A204.1 (cell line): ENCODE measurements around the gene SIPA1L2.

Source experiments
- FAIRE-seq: peaks from 2 replicates; lab custom pipeline; 2012; peaks lifted over from hg19 to GRCh38; lab: Jason Lieb, UNC

The SIPA1L2 gene

DNA sequence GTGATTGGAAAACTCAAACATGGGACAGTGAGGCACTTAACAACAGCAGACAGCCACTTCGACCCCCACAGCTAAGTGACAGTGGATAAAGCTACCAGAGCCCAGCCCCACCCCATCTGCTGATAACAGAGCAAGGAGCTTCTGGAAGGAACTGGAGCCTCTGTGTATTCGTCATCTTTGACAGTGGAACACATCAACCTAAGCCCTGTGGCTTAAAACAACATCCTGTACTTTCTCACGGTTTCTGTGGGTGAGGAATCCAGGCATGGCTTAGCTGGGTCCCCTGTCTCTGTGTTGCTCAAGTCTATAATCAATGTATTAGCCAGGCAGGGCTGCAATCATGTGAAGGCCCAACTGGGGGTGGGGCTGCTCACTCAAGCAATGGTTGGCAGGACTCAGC, 18.4 kb upstream of the SIPA1L2 start:
- no peak for FAIRE-seq

DNA sequence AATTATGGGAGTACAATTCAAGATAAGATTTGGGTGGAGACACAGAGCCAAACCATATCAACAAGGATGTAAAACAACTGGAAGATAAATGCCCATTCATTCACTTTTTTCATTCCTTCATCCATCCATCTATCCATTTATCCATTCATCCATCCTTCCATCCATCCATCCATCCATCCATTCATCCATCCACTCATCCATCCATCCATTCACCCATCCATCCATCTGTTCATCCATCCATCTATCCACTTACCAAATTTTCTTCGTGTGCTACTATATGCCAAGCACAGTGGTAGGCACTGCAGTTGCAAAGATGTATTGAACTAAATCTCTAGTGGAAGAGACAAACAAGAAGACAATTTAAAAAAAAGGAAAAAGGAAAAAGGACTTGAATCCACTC, 14.3 kb upstream of the SIPA1L2 start:
- FAIRE-seq: no peak

DNA sequence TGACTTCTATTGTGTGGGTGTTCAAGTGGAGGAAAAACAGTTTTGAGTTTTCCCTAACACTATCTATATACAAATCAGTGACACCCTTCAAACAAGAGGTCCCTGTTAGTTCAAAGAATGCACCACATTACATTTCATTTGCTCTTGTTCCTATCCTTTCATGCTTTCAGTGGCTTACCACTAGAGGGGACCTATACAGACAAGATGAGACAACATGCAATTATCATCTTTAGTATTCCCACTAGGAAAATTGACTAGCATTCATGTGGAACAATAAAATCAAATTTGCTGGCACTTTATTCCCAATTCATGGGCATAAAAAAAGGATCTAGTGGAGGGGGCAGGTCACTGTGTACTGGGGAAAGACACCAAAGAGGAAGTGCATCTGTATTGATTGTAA, 13.3 kb upstream of the SIPA1L2 start:
- no peak for FAIRE-seq

DNA sequence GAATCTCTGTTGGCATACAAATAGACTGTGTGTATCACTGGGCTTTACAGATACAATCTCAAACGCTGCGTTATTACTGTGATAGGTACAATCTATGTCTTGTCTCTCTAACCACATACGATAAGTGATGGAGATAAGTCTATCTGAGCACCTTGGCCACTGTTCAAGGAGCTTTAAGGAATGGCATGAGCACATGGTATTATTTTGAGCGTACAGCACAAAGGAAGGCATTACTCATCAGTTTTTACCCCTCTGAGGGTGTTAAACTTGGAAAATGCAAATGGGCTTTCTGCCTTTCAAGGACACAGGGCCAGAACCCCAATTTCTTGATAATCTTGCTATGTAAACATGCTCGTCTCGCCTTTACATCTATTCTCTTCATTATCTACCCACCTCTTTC, 11.6 kb upstream of the SIPA1L2 start:
- no peak for FAIRE-seq

DNA sequence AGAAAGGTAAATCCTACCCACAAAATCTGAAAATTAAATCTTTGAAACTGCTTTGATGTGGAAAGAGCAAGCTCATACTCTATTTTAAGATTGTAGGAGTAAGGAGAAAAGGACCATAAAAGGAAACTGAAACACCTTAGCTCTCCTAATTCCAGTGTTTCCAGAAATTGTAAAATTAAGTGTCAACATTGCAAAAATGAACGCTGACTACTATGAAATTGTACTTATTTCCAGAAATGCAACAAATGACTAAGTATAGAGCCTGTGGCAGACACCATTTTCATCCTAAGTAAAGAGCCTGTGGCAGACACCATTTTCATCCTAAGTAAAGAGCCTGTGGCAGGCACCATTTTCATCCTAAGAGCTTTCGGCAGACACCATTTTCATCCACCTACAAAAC, 6.9 kb upstream of the SIPA1L2 start:
- no peak for FAIRE-seq

DNA sequence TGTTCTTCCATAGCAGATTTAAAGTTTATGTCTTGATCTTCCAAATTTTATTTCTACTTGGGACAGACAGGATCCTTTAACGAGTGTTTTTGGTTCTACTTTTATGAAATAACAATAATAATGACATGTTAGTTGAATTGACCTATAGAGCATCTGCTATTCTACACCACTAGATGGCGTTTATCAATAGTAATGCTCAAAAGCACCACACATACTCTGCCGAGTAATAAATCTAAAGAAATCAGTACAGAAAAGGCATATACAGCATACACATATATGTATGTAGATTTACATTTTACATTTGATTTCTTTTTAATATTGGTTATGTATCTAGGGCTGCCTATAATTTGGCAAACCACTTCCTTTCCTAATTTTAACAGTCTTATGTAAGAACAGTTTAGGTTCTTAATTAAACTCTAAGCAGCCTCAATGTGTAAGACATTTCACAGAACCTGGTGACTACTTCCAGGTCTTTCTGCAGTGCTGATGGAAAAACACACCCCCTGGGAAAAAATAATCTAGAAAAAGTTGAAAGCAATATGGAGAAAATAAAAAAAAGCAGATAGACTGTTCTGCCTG, 5.9 kb upstream of the SIPA1L2 start:
- FAIRE-seq: peak; percentile 96

DNA sequence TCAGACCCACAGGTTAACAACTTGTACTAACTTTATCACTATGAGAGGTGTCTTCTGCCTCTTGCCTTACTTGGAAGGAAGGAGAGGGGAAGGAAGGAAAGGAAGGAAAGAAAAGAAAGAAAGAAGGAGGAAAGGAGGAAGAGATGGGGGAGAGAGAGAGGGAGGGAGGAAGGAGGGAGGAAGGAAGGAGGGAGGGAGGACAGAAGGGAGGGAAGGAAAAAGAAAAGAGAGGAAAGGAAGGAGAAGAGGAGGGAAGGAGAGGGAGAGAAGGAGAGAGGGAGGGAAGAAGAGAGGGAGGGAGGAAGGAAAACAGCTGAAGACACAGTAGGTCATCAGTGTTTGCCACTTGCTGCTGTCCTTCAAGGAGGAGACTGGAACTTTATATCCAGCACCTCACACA, 5.3 kb upstream of the SIPA1L2 start:
- FAIRE-seq: no peak

DNA sequence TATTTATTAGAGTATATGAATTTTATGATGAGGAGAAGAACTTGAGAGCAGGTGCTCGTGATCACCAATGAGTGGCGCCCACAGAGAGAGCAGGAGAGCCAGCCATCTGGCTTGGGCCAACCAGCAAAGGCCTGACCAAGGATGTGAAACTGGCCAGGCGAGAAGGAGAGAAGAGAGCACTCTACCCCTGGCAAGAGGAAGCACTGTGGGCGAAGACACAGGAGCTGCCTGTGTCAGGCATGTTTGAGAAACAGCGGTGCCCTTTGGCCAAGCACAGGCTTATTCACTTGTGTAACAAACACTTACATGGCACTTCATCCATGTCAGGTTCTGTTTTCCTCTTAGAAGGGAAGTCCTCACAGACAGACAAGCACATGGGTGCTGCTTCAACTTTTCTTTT, 4.2 kb upstream of the SIPA1L2 start:
- FAIRE-seq: no peak

DNA sequence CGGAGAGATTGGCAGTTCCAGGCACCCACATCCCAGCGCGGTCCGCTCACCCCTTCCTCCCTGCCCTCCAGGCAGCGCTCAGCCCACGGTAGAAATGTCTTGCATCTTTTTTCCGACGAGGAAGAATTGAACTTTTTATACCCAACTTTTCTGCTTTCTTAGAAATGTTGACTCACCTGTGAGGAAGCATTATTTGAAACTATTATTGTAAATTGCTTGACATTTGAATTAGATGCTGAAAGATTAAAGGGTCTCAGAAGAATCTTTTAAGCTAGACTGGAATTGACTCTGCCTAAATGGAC, 912 bp upstream of the SIPA1L2 start:
- FAIRE-seq: no peak

DNA sequence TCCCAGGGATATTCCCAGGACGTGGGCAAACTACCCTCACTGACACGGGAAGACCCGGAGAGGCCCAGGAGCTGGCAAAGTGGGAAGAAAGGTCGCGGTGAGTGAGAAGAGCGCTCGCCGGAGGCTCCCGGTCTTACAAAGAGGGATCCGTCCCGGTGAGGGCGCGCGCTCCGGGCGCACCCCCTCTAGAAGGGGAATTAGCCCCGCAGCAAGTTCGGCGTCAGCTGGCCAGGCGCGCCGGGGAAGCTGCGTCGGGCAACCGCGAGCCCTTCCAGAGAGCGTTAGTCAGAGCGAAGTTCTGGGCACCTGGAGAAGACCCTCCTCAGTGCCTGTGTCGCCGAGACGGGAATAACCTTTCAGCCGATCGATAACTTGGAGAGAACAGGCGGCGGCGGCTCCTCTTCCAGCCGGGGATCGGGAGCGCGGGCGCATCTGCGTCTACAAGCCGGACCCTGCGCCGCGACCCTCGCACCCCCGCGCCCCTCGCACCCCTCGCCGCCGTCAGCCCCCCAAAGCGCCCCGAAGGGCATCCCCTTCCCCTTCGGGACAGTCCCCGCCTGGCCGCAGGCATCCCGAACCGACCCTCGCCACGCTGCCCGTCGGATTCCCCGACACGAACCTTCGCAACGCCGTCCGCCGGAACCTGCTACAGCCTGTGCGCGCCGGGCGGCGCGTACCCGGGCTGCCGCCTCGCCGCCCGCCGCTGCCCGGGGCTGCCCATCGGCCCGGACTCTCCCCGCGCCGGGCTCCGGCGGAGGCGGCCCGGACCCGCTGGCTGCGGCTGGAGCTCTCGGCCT, 485 bp downstream of the SIPA1L2 start:
- FAIRE-seq: no peak

DNA sequence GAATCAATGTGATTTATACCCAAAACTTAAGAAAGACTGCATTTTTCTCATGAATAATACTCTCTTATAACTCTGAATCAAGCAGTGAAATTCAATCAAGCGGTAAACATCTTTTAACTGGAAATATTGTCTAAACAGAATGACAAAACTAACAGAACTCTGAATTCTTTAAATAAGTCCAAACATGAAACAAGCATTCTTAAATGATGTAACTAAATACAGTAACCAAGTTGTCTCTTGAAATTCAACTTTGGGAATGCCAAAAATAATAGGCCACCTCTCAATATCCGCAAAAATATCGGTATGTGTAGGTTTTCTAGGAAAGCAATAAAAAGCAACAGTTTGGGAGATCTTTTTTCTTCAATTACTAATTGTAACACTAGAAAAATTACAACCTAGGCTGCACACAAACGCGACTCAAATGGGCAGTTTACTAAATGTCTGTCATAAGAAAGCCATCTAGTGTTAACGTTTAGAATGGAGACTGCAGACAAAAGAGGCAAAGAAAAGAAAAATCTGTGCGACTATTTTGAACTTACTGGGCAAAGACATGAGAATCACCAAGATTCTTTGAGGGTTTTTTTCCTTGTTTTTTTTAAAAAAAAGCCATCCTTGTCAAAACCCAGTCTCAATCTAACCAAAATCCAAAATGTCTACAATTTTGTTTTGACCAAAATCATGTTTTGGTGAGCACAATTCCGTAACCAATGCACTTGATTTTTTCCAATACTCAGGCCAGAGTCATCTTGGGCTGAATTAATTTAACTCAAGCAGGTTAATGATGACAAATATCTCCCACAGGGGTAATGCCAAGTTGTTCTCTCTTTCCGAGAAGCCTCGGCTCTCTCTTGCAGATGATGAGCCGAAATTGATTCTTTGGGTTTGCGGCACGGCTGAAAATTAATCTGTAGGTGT, 1.3 kb downstream of the SIPA1L2 start:
- FAIRE-seq: no peak

DNA sequence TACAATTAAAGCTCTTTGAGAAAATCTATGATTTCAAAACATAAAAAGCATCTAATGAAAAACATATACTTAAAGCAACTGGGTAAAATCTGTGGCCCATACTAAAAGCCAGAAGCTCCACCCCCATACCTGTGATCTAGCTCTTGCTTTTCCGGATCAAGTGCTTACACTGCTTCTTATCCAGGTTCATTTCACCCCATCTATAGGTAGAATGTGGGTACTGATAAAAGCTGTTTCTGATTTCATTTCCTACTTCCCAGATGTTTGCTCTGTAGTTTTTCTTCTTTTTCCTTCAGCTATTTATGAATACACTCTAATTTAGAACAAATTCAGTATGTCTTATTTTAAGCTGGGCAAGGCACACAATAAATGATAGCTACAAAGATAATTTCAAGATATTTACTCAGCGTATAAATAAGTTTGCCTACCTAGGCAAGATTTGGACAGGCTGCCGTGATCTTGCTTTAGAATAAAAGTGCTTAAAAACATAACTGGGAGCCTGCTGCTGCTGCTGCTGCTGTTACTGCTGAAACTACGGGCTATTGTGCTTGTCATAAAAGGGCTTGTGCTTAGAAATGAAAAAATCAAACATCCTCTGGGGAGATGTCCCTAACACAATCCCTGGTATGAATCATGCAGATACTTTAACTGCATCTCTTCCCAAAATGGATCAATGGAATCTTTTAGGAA, 2.1 kb downstream of the SIPA1L2 start:
- no peak for FAIRE-seq

DNA sequence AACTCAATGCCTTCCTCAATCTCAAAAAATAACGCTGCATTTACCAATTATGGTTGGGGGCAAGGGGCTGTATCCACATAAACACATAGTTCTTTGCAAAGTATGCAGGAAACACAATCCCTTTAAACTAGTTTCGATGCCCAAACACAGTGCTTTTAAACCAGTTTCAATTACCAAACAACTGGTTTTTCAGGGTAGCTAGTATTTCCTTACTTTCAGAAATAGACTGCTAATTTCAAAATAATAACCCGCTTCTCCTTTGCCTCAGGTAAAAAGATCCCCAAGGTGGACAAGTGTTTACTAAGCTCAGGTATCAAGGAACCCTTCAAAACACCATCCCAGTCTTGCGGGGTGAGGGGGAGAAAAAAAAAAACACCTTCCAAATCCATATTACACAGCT, 2.8 kb downstream of the SIPA1L2 start:
- FAIRE-seq: no peak

DNA sequence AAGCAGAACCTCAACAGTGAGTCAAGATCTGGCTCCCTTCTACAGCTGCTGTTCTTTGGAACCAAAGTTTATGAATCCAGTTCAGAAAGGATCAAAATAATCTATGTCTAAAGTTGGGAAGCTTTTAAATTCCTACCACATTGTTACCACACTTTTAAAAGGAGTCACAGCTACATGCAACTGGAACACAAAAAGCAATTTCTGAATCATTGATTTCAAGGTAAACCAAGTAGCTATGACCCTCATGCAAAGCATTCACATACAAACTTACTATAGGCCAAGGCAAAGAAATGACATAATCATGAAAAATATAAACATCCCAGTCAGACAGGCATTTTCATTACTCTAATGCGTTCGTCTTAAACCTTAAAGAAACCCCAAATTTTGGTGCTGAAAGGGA, 3.5 kb downstream of the SIPA1L2 start:
- no peak for FAIRE-seq

DNA sequence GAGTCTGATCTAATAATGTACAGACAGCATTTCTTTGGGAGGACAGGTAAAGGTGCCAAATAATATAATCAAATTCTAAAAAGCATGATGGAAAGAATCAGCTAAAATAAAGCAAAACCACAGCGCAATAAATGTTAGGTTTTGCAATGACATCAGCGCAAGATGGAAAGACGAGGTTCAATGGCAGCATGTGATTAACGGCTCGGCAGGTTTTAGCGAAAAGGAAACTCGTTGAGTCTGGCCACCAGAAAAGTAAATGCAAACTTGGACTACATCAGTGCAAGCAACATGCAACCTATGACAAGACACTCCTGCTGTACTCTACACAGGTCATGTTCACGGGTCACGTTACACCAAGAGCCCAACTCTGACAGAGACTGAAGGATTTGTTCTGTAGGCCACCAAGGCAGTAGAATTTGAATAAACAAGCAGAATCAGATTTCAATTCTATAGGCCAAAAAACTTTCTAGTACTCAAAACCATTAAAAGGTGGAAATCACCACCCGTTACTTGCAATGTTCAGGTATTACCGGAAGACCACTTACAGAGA, 4.5 kb downstream of the SIPA1L2 start:
- no peak for FAIRE-seq

DNA sequence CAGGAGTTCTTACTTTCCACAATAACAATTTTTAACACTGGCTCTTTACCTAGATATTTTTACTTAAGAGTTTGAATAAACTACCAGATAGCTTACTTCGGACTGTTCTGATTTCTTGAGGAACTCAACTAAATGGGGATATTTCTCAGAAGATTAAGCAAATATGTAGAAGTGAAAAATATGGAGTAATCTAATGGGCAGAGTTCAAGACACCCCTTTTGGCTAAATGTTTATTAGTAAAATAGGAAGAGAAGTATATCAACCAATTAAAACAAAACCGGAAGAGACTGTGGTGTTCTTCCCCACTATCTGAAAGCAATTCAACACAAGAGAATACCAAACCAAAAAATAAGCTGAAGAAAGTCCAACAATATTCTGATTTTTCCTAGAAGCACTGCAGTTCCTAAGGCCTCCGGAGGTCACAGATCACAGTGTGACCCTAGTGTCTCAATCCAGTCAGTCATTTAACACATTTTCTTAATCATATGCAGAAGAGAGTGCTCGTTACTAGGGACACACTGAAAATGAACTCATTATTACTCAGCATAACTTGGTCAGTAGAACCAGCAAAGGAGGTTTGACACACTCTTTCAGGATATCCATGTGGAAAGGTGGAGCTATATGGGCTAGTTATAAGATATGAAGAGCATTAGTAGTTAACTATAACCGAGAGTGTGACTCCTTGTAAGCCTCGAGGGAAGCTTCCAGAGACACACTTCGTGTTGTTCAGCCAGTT, 5.2 kb downstream of the SIPA1L2 start:
- no peak for FAIRE-seq

DNA sequence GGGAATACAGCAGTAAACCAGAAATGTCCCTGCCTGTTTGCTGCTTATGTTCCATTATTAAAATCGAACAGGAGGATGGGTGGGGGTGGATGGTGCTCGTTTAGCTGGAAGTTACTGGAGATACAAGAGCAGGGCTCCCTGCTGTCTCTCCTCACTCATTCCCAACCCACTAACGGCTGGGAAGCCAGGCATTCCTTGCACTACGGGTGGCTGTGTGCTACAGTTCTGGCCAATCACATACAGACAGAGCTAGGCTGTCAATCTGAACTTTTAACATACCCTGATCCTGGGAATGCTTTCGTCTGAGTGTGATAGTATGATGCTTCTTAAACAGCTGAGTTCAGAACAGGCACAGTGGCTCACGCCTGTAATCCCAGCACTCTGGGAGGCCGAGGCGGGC, 7.0 kb downstream of the SIPA1L2 start:
- no peak for FAIRE-seq

DNA sequence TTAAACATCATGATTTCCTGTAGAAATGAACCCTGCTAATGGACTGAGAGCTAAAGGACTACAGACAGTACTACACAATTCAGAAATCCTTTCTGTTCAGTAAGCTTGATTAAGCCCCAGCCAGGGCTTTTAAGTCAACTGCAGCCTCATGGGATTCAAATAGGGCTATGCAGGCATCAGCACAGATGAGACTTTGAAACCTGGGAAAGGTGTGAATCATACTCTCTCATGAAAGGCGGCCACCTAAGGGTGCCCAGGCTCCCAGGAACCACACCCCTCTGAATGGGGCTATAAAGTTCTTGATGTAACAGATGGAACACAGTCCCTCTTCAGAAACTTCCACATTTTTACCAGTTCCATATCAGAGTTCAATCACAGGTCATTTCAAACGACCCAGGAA, 7.6 kb downstream of the SIPA1L2 start:
- FAIRE-seq: no peak

DNA sequence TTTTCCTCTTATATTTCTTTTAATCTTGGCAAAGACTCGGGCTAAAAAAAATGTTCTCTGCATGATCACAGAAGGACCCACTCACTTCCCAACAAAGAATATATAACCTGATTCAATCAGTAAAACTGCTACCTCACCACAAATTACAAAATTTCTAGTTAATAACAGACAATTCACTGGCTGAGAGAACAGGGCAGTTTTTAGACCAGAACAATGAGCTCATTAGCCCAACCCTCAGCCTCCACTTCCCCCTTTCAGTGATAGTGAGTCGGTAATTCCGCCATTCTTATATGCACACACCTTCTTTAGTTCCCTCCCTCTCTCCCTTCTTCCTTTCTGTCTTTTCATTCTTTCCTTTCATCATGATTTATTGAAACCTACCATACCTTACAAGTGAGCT, 8.9 kb downstream of the SIPA1L2 start:
- no peak for FAIRE-seq

DNA sequence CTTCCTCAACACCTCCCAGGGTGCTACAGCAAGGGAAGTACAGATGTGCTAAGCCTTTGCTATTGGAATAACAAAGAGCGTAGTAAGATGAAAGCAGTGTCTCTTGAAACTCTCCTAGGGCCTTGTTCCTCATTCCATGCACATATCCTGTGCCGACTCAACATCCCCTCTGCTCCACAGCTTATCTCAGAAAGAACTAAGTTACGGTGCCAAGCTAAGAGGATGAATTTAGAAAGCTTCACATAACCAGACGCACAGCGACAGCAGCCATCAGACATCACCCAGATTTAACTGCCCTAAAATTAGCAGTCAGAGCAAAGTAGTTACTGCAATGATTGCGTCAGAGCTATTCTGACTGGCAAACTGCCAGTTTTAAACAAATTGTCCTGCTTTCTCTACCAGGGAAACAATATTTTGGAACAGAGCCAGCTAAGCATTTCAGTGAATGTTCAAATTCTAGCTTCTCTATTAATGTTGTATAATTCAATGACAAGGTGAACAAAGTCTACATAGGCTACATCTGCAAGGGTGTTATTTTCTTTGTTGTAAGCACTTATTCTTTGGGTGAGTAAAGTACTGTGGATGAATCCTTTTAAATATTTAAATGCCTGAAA, 9.5 kb downstream of the SIPA1L2 start:
- FAIRE-seq: no peak

DNA sequence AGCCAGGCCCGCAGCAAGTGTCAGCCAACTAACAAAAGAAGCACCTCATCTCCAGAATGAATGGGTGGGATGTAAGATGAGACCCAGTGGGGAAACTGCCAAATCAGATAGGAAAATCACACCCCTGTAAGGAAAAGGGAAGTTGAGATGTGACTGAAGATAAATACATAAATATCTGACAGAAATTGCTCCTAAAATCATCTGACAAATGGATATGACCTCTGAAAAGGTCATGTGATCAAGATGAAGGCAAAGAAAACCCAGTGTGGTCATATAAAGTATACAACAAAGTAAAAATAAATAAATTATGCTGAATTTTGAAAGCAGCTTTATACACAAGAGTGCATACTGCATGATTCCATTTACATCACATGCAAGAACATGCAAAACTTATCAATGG, 12.7 kb downstream of the SIPA1L2 start:
- FAIRE-seq: no peak
